ENCODE data around the gene RNF151. TPM values are rescaled to one million over a fixed set of nuclear protein-coding genes. Genes with fewer than 3 reads are reported as not detected.

The RNF151 gene
- total RNA-seq, 2 donors from 2014 or later = not detected

DNA sequence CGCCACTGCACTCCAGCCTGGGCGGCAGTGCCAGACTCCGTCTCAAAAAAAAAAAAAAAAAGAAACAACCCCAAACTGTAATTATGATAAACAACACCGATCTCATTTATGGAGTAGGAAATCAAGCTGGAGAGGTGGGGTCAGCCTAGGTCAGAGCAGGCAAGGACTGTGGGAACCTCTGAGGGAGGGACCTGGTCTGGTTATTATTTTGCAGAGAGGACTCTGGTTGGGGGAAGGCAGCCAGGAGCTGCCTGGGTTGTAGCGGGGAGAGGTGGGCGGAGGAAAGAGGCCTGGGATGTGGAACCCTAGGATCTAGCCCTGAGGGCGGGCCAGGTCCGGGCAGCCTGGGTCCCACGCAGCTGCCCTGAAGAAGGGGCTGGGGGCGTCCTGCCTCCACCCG is 37.6 kb upstream of the RNF151 start:
- no peaks in the 10 kb centered on the region for H3K27me3 ChIP-seq
- peak overlapping the region; percentile 57 to 80 for H3K4me3 ChIP-seq
- peak overlapping the region; percentile 71 to 87 for H3K27ac ChIP-seq
- no peaks in the 10 kb centered on the region for H3K9me3 ChIP-seq
- H3K4me1 ChIP-seq = peaks cover 0 to 12% of the 10 kb centered on the region in 2 donors
- DNase-seq (ENCODE audit: low spot score) = no peak
- TF ChIP-seq, protein P1, sequence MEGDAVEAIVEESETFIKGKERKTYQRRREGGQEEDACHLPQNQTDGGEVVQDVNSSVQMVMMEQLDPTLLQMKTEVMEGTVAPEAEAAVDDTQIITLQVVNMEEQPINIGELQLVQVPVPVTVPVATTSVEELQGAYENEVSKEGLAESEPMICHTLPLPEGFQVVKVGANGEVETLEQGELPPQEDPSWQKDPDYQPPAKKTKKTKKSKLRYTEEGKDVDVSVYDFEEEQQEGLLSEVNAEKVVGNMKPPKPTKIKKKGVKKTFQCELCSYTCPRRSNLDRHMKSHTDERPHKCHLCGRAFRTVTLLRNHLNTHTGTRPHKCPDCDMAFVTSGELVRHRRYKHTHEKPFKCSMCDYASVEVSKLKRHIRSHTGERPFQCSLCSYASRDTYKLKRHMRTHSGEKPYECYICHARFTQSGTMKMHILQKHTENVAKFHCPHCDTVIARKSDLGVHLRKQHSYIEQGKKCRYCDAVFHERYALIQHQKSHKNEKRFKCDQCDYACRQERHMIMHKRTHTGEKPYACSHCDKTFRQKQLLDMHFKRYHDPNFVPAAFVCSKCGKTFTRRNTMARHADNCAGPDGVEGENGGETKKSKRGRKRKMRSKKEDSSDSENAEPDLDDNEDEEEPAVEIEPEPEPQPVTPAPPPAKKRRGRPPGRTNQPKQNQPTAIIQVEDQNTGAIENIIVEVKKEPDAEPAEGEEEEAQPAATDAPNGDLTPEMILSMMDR (IDR thresholded peaks at IDR 0.05) = no peak
- no peaks in the 10 kb centered on the region for H3K36me3 ChIP-seq

DNA sequence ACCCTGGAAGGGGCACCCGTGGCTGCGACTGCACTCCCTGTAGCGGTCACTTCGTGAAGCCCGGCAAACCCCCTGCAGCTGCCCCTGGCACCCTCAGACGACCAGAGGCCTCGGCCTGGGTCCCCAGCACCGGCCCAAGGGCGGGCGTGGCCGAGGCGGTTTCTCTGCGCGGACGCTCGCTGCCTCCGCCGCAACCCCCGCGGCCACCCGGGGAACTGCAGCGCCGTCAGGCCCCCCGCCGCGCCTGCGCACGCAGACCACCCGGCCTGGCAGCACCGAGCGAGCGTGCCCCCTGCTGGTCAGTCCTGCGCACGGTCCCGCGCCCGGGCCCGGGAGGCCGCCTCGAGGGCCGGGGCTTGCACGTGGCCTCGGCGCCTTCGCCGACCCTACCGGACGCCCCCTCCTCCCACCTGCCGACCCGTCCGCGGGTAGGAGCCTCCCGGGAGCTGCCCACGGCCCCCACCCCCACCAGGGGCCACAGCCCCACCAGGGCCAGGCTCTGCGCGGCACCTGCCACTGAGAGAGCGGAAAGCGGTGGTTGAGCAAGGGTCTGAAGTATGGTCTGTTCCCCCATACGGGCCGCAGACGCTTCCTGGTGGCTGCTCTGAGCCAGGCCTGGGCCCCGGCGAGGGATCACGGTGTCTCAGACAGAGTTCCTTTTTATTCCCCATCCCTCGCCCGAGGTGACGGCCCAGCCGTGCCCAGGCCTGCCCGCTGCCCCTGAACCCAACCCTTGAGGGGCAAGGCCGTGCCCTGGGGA is 36.9 kb upstream of the RNF151 start:
- H3K4me1 ChIP-seq = peaks cover 0 to 12% of the 10 kb centered on the region in 2 donors
- peak; percentile 87 for DNase-seq (ENCODE audit: low spot score)
- H3K27ac ChIP-seq = peak overlapping the region; percentile 71 to 87
- peak overlapping the region; percentile 57 to 80 for H3K4me3 ChIP-seq
- no peaks in the 10 kb centered on the region for H3K27me3 ChIP-seq
- TF ChIP-seq, protein P1 (IDR thresholded peaks at IDR 0.05) = peak; percentile 100
- no peaks in the 10 kb centered on the region for H3K9me3 ChIP-seq
- no peaks in the 10 kb centered on the region for H3K36me3 ChIP-seq

DNA sequence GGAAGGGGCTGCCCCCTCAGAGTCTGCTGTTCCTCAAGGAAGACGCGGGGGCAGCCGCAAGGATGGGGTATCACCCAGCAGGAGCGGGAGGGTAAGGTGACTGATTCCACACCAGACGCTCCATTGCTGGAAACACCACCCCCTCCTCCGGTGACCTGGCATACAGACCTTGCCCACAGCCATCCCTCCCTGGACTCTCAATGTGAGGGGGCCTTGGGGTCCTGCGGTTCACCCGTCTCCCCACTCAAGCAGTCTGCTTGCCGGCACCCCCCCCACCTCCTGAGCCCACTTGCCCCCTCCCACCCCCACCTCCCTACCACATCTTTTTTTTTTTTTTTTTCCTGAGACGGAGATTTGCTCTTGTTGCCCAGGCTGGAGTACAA is 36.3 kb upstream of the RNF151 start:
- no peaks in the 10 kb centered on the region for H3K27me3 ChIP-seq
- no peak overlapping the region for H3K27ac ChIP-seq
- no peak overlapping the region for H3K4me3 ChIP-seq
- H3K9me3 ChIP-seq = no peaks in the 10 kb centered on the region
- TF ChIP-seq, protein P1 (IDR thresholded peaks at IDR 0.05) = no peak
- H3K4me1 ChIP-seq = peaks cover 0 to 12% of the 10 kb centered on the region in 2 donors
- no peak for DNase-seq (ENCODE audit: low spot score)
- no peaks in the 10 kb centered on the region for H3K36me3 ChIP-seq

DNA sequence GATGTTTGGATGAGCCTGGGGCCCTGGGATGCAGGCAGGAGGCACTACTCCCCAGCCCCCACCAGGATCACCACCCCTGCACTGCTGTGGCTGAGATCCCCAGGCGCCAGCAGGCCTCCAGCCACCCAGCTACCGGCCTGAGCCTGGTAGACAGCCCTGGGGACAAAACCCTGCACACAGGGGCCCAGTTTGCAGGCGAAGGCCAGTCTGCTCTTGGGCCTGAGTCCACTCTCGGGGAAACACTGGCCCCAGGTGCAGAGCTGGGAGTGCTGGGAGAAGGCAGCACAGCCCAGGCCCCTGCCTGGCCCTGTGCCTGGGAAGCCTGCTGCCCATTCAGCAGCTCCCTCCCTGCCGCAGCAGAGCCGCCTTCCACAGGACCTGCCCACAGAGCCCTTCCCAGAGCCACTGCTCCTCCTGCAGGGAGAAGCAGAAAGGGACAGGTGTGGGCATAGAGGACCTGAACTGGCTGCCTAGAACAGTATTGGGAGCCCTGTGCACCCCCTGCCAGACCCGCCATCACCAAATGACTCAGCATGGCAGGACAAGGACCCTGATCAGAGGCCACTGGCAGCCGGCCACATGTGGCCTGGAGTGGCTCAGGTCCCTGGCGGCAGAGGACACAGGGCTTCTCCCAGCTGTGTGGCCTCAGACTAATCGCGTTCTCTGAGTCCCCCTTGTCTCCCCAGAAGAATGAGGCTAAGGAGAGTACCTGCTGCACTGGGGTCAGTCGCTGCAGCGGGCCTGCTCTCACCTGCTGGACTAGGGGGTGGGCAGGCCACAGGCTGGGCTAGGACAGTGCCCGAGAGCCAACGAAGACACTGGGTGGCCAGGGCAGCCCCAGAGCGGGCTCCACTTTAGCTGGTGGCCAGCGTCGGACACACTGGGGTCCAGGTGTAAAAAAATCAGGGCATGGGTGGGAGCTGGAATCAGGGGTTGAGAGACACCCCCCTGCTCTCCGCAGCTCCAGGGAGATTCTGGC is 34.3 kb upstream of the RNF151 start:
- H3K4me1 ChIP-seq = peaks cover 0 to 12% of the 10 kb centered on the region in 2 donors
- H3K36me3 ChIP-seq = no peaks in the 10 kb centered on the region
- no peak overlapping the region for H3K27ac ChIP-seq
- no peak overlapping the region for H3K4me3 ChIP-seq
- no peaks in the 10 kb centered on the region for H3K27me3 ChIP-seq
- no peaks in the 10 kb centered on the region for H3K9me3 ChIP-seq
- TF ChIP-seq, protein P1 (IDR thresholded peaks at IDR 0.05) = no peak
- DNase-seq (ENCODE audit: low spot score) = no peak

DNA sequence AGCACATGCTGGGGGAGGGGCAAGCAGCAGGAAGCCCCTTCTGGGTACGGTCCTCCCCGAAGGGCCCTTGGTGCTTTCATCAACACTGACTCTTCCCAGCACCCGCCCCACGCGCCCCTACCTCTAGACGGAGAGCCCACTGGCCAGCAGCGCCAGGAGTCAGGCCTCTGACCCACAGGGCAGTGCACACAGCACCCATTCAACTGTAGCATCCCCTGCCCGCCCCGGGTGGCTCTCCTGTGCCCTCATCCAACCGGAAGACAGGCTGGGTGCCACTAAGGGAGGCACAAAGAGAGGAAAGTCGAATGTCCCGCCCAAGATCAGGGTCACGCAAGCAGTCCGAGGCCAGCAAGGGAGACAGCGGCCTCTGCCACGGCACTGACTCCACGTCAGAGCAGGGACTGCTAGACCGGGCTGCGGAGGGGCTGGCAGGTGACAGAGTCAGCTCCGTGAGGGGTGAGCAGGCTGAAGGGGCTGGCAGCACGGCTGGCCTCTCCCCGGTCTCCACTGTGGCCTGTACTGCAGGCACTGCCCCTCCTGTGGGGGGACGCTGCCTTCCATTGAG is 33.5 kb upstream of the RNF151 start:
- Histone ChIP-seq H3K27ac (no peak overlapping the region), H3K36me3 (peaks cover 7% of the 10 kb centered on the region), H3K4me1 (peaks cover 0 to 12% of the 10 kb centered on the region in 2 donors), H3K9me3 (no peaks in the 10 kb centered on the region), H3K4me3 (no peak overlapping the region), H3K27me3 (no peaks in the 10 kb centered on the region)
- DNase-seq (ENCODE audit: low spot score) = no peak
- TF ChIP-seq, protein P1 (IDR thresholded peaks at IDR 0.05) = no peak

Data from right atrium auricular region (tissue), 2 donors.